HG03064 (cell line): Measurements from ENCODE around the gene OR51V1.

Source experiments
- ATAC-seq: cut with Tn5 transposase; IDR thresholded peaks from one replicate; pipeline ENCODE4 v1.9.1; 2021; ENCODE audit warnings: low read depth; ENCODE audit not compliant: unreplicated experiment

The OR51V1 gene

GRCh38 chr11:5232176-5232575, 31.7 kb upstream of the OR51V1 start:
- ATAC-seq = no peak

- no peak for ATAC-seq
Measured at GRCh38 chr11:5231111-5231510, 30.6 kb upstream of the OR51V1 start.

DNA sequence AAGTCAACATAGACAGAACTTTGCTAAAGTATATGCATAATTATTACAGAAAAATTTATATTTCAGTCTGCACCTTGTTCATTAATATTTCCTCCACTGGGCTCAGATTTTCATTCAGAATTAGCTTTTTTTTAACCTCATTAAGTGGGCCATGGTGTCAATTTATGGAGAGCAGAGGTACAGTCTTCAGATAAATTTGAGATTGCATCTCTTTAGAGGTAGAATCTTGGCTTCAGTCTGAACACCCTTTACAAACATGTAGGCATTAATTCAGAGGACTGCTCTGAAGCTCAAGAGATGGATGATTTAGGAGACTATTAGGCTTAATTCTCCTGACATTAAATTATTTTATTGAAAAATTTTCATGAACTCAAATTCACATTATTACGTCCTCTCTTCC, 29.8 kb upstream of the OR51V1 start:
- ATAC-seq = no peak

DNA sequence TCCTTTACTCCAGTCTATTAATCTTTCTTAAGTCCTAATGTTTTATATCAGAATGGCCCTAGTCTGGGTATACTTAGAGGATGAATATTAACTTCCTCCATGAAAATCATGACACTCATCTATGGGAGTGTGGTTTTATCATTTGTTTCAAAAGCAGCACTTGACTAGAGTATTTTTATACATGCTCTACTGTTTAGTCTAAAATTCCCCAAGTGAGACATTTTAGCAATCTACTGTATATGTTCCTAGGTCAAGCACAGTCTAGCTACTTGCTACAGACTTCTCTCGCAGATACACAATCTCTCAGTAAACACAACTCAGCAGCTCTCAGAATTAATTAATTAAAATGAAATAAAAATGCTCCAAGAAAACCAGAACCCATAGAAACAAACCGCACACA, 29.3 kb upstream of the OR51V1 start:
- ATAC-seq = no peak

GRCh38 chr11:5229356-5229755, 28.9 kb upstream of the OR51V1 start:
- ATAC-seq = no peak

- no peak for ATAC-seq
Measured at GRCh38 chr11:5228124-5228523, 27.6 kb upstream of the OR51V1 start.

- no peak for ATAC-seq
Measured at GRCh38 chr11:5227681-5228080, 27.2 kb upstream of the OR51V1 start.

GRCh38 chr11:5226732-5227310, 26.3 kb upstream of the OR51V1 start, which contains the start of gene HBB:
Gene HBB, minus strand, starts transcription at chr11:5227071. Its CDS starts 50 bp downstream, at chr11:5227021.
- ATAC-seq = no peak

GRCh38 chr11:5225480-5225871, 25.0 kb upstream of the OR51V1 start:
- no peak for ATAC-seq

- ATAC-seq = no peak
Measured at GRCh38 chr11:5224538-5225479, 24.3 kb upstream of the OR51V1 start.

- no peak for ATAC-seq
Measured at GRCh38 chr11:5223686-5224085, 23.2 kb upstream of the OR51V1 start.

GRCh38 chr11:5223146-5223545, 22.7 kb upstream of the OR51V1 start:
- ATAC-seq = no peak

DNA sequence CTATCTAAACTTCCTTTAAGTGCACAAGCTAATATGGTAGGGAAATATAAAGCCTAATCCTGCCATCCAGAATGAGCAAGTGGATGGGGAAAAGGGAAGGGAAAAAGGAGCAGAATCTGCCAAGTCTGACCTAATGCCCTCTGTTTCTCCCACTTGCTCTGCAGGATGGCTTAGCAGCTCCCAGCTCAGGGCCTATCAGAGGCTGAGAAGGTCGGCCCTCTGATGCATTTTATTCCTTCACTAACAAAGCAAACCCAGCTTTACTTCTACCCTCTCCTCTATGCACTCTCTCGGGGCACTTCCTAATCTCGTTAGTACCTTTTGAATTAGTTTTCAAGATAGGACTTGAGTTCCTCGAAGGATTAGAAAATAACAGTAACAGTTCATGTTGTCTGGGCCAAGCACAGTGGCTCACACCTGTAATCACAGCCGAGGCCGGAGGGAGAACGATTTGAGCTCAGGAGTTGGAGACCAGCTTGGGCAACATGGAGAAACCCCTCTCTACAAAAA, 9.9 kb upstream of the OR51V1 start:
- ATAC-seq = no peak

DNA sequence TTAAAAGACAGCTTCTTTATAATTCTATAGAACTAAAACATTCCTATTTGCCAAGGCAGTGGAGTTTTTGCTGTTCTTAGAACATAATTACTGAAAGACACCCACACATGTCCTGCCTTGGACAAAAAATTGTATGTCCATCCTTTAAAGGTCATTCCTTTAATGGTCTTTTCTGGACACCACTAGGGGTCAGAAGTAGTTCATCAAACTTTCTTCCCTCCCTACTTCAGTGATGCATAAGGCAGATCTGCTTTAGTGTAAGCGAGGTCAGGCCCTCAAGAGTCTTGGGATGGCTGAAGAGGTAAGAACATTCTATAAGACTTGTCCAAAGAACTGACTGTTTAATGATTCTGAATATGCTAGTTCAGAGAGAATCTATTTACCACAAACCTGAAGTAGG, 4.3 kb upstream of the OR51V1 start:
- no peak for ATAC-seq

DNA sequence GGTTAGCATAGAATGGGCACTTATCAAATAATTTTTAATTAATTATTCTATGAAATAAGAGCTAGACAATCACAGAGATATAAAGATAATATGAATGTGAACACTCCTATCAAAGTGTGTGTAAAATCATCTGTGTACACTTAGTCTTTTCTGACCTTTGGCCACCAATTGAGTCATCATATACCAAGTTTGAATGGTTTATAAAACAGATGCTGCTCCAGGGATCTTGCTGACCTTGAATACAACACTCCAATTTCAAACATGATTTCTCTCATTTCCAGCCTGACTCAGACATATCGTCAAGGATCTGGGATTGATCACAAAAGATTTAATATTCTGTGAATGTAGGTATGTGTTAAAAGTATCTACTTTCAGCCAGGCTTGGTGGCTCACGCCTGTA, 2.9 kb upstream of the OR51V1 start:
- ATAC-seq = no peak

- no peak for ATAC-seq
Measured at GRCh38 chr11:5198285-5198684, 2.2 kb downstream of the OR51V1 start.

GRCh38 chr11:5197536-5197935, 2.9 kb downstream of the OR51V1 start:
- no peak for ATAC-seq

DNA sequence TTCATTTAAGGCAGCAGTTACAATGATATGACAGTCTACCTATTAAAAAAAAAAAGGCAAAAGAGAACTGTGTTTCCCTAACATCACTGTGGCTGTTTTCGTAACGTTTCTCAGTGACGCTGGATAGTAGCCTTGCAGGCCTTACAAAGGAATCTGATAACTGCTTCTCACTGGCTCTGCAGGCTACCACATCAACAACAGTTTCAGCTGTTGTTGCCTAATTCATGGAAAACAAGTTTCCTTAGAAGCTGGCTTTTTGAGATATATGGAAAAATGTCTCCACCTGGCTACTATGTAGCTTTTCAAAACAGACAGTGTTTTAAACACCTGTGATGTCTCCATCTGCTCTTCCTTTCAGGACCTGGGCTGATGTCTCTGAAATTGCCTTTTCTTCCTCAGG, 3.8 kb downstream of the OR51V1 start:
- no peak for ATAC-seq

DNA sequence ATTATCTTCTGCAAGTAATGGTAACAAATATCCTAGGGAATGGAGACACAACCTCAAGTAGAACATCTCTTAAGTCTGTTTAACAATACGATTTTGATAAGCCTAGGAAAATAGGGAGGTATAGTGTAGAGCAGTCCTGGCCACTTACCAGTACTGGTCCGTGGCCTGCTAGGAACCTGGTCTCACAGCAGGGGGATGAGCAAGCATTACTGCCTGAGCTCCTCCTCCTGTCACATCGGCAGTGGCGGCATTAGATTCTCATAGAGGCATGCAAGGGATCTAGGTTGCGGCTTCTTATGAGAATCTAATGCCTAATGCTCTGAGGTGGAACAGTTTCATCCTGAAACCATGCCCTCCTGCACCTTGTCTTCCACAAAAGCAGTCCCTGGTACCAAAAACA, 4.4 kb downstream of the OR51V1 start:
- ATAC-seq = no peak

- ATAC-seq = no peak
Measured at GRCh38 chr11:5192738-5193137, 7.7 kb downstream of the OR51V1 start.

- no peak for ATAC-seq
Measured at GRCh38 chr11:5188201-5188600, 12.3 kb downstream of the OR51V1 start.
